Measurements from ENCODE around the gene DCP1A.

DNA sequence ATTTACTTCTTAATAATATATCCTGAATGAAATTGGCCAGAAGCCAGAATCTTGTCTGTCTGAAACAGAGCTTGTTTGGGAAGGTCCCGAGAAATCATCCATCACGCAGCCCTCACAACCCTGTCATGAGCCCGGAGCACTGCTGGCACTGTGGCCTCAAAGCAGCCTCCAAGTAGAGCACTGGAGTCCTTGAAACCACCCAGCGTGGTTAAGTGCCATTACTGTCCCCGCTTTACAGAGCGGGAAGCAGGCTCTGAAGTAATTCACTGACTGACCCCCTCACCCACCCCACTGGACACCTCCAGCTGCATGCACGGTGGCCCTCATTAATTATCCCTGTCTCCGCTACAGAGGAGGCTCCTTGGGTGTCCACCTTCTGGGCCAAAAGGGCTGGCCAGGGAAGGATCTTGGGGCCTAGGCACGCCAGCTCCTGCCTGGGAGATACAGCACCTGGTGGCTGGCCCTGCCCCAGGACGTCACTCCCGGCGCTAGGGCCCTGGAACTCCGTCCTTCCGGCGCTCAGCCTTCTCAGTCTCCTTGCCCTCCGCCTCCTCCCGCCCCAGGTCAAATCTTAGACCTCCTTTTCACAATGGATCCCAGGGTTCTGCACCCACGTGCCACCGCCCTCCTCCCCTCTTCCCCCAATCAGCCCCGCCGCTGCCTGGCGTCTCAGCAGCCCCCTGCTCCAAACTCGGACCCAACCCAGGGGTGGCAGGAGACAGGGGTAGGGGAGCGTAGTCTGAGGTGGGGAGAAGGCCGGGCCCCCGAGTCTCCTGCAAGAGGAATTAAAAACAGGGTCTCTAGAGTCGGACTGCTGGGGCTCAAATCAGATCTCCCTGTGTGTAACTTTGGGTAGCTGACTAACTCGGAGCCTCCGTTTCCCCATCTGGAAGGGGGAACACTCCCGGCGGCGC, 92.6 kb downstream of the DCP1A start:
- no peak for TF ChIP-seq CTCF (conservative IDR thresholded peaks at IDR 0.05; ENCODE audit: low read length)
- TF ChIP-seq EZH2phosphoT487 (IDR thresholded peaks at IDR 0.05; ENCODE audit: borderline replicate concordance, low read depth, low read length), result no peak

Data from OCI-LY7 (cell line).